ENCODE results near the gene TANC1. TPM values are rescaled to one million over a fixed set of nuclear protein-coding genes. Genes with fewer than 3 reads are reported as not detected.

The TANC1 gene
- total RNA-seq, 1 experiment from 2014 or later, result 2.5 TPM

GRCh38 chr2:159082119-159082518 lies 113.7 kb downstream of the TANC1 start:
- WGBS (ENCODE audit: extremely low coverage, insufficient read length, low lambda C conversion rate), result no CpG with 5 or more reads among the region's 4 CpGs
- no peak for DNase-seq

More at GRCh38 chr2:159082119-159082518, 113.7 kb downstream of the TANC1 start:
- Histone ChIP-seq H2BK20ac (ENCODE audit: low read depth, low read length, poor library complexity, severe bottlenecking) (no peak overlapping the region), H3K27ac (ENCODE audit: insufficient read length, low read depth, low read length) (no peak overlapping the region), H3K79me2 (ENCODE audit: insufficient read depth, low read length) (no peaks in the 10 kb centered on the region), H4K5ac (ENCODE audit: insufficient read length, low read depth, low read length) (no peak overlapping the region), H2BK12ac (ENCODE audit: insufficient read length, low read depth, low read length) (no peak overlapping the region), H3K56ac (ENCODE audit: insufficient read length, low read depth, low read length) (no peak overlapping the region), H3K4ac (ENCODE audit: low read depth, low read length) (no peak overlapping the region), H3K4me1 (ENCODE audit: insufficient read depth, low read length) (no peaks in the 10 kb centered on the region), H3K18ac (ENCODE audit: insufficient read length, low read depth, low read length) (no peak overlapping the region), H2BK120ac (ENCODE audit: low read depth, low read length, poor library complexity, severe bottlenecking) (no peak overlapping the region), H3K79me1 (ENCODE audit: insufficient read depth, low read depth, low read length, poor library complexity, severe bottlenecking) (no peaks in the 10 kb centered on the region), H4K91ac (ENCODE audit: insufficient read length, low read depth, low read length) (no peak overlapping the region), H2AK5ac (ENCODE audit: insufficient read length, low read length) (no peak overlapping the region), H4K20me1 (ENCODE audit: control insufficient read depth, insufficient read depth, insufficient read length) (no peaks in the 10 kb centered on the region), H3K23me2 (ENCODE audit: insufficient read length, low read depth, low read length, poor library complexity, severe bottlenecking) (no peaks in the 10 kb centered on the region), H3K23ac (ENCODE audit: insufficient read length, low read depth, low read length) (no peak overlapping the region), H3K14ac (ENCODE audit: insufficient read depth, low read length) (no peak overlapping the region), H3K9ac (ENCODE audit: extremely low read depth, insufficient read length, low read length) (no peak overlapping the region), H2BK5ac (ENCODE audit: insufficient read length, low read length) (no peak overlapping the region), H3K9me3 (ENCODE audit: control insufficient read depth, low read depth, low read length) (no peaks in the 10 kb centered on the region), H2AFZ (ENCODE audit: low read length) (no peak overlapping the region), H3T11ph (ENCODE audit: low read length) (no peak overlapping the region), H4K8ac (replicated peaks; ENCODE audit: insufficient read length, low read depth, low read length) (no peak overlapping the region), H2BK15ac (ENCODE audit: low read depth, low read length) (no peak overlapping the region), H3K27me3 (ENCODE audit: insufficient read depth, low read length) (no peaks in the 10 kb centered on the region), H3K4me2 (ENCODE audit: insufficient read depth, insufficient read length, low read length) (no peak overlapping the region)
- H3K27ac Mint-ChIP-seq, result peak overlapping the region in 1 of 3 experiments; percentile 83; a peak in 2 of 7 replicates
- H3K36me3 Mint-ChIP-seq (ENCODE audit: insufficient read depth in 1 of 3, low read depth in 3 of 3), result no peaks in the 10 kb centered on the region
- H3K4me1 Mint-ChIP-seq, result peaks cover 13 to 19% of the 10 kb centered on the region in 2 experiments
- no peak for TF ChIP-seq CTCF (conservative IDR thresholded peaks at IDR 0.05)
- H3K4me3 Mint-ChIP-seq, result no peak overlapping the region
- no peaks in the 10 kb centered on the region for H3K27me3 Mint-ChIP-seq (ENCODE audit: low read depth)
- H3K9me3 Mint-ChIP-seq, result no peaks in the 10 kb centered on the region
